Fibroblast of mammary gland (primary cell): ENCODE results near the gene MYOG.
A peak's percentile ranks its signal among the peaks of the same experiment; 100 is the strongest.

Source experiments
- DNase-seq: peaks from one replicate; pipeline ENCODE4 v3.0.0-alpha.2; 2010; ENCODE audit warnings: low read depth
- H3K4me3 ChIP-seq: 2 replicates; pipeline ENCODE4 v1.5.1; 2011; ENCODE audit warnings: low read depth, mild to moderate bottlenecking, low read length, moderate library complexity; ENCODE audit not compliant: control insufficient read depth
- TF ChIP-seq, protein P1 (sequence below): conservative IDR thresholded peaks from 2 replicates; pipeline ENCODE4 v1.5.1; 2011; ENCODE audit warnings: low read depth, low read length, inconsistent platforms; ENCODE audit not compliant: control insufficient read depth, insufficient read depth

Gene MYOG

DNA sequence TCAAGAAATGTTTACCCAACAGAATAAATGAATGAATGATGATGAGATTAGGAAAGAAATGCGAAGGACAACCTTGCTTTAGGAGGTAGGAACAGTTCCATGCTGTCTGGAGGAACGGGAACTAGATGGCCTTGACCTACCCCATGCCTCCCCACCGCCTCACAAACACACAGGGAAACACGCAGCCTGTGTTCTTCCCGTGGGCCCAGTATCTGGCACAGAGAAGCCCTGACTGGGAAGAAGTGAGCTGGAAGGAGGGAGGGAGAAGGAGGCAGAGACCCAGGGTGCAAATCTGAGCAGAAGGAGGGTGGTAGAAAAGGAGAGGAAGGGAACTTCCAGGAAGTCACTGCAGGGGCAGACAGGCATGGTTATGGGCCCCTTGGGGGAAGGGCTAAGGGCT lies 38.2 kb upstream of the MYOG start:
- DNase-seq, result no peak
- TF ChIP-seq, protein P1, sequence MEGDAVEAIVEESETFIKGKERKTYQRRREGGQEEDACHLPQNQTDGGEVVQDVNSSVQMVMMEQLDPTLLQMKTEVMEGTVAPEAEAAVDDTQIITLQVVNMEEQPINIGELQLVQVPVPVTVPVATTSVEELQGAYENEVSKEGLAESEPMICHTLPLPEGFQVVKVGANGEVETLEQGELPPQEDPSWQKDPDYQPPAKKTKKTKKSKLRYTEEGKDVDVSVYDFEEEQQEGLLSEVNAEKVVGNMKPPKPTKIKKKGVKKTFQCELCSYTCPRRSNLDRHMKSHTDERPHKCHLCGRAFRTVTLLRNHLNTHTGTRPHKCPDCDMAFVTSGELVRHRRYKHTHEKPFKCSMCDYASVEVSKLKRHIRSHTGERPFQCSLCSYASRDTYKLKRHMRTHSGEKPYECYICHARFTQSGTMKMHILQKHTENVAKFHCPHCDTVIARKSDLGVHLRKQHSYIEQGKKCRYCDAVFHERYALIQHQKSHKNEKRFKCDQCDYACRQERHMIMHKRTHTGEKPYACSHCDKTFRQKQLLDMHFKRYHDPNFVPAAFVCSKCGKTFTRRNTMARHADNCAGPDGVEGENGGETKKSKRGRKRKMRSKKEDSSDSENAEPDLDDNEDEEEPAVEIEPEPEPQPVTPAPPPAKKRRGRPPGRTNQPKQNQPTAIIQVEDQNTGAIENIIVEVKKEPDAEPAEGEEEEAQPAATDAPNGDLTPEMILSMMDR, result no peak

DNA sequence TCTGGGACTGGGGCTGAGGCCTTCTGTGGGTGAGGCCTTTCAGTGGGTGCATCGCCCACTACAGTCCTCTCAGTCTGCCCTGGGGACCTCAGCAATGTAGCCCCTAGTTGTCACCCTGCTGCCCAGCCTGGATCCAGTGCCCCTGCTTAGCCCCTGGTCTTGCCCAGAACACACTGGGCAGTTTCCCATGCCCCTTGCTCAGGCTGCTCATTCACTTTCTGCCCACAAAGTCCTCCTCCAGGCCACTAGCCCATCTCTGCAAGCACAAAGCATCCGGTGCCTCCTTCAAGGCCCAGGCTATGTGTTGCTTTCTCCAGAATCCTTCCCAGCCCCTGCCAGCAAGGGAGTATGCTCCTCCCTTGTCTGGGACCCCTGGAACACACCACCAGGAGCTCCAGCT lies 36.3 kb upstream of the MYOG start:
- DNase-seq, result no peak
- TF ChIP-seq, protein P1, result no peak
- H3K4me3 ChIP-seq, result no peak overlapping the region

More for the DNA sequence above, 38.2 kb upstream of the MYOG start:
- H3K4me3 ChIP-seq, result no peak overlapping the region

DNA sequence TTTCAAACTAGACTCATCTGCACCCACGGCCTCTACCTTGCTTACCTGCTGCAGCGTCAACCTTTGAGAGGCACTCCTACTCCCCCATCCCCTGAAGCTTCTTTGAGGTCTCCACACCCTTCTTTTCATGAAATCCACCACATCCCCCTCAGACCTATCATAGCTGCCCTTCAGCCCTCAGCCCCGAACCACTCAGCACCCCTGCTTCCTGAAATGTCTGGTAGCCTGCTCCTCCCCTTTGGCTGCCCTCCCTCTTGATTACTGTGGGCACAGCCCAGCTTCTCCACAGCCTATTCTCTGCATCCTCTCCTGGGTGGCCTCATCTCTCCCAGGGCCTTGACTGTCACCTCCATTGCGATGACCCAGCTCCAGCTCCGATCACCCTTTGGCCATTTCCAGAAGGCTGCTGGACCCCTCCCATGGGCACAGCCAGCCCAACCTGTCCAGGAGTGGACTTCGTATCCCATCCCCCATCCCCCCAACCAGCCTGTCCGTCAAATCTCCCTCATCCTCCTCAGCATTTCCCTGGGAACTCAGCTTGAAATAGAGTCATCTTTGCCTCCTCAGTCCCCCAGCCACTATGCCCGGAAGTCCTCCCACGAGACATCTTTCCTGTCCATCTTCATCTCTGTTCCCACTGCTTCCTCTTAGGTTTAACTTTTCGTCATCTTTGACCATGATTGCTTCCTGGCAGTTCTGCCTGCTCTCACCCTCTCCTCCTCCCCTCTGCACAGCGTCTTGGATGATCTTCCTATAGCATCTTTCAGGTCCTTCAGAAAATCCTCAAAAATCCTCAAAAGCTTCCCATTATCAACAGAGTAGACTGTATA lies 35.6 kb upstream of the MYOG start:
- H3K4me3 ChIP-seq, result no peak overlapping the region
- TF ChIP-seq, protein P1, result no peak
- DNase-seq, result no peak

DNA sequence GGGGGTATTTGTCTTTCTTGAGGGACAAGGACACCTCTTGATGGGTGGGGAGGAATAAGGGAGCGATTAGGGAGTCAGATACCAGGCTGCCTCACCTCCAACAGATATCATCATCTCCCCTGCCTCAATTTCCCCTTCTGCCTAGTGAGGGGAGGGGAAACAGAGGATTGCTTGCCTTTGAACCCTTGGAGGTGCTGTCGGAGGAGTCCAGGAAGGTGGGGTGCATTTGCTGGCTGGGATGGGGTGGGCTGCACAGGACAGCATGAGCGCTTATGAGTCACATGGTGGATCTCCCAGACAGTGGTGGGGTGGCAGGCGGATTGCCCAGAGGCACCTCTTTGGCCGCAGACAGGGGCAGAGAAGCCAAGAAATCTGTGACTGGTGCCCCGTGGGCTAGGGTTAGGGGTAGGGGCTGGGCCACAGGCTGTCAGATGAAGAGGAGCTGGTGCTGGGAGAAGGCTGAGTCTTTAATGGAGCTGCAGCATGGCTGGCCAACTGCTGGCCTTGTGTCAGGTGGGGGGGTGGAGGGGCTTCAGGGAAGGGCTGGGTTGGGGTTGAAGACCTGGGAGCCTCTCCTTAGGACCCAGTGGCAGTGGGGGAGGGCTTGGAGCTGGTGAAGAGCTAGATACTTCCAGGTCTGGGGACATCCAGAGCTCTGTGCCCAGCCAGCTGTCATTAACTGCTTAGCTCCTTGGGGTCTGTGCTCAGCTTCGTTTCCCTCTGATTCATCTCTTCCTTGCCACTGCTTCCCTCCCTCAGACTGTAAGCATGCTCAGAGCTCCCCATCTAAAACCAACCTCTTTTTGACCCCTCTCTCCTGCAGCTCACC lies 34.7 kb upstream of the MYOG start:
- no peak for DNase-seq
- H3K4me3 ChIP-seq, result no peak overlapping the region
- TF ChIP-seq, protein P1, result no peak

DNA sequence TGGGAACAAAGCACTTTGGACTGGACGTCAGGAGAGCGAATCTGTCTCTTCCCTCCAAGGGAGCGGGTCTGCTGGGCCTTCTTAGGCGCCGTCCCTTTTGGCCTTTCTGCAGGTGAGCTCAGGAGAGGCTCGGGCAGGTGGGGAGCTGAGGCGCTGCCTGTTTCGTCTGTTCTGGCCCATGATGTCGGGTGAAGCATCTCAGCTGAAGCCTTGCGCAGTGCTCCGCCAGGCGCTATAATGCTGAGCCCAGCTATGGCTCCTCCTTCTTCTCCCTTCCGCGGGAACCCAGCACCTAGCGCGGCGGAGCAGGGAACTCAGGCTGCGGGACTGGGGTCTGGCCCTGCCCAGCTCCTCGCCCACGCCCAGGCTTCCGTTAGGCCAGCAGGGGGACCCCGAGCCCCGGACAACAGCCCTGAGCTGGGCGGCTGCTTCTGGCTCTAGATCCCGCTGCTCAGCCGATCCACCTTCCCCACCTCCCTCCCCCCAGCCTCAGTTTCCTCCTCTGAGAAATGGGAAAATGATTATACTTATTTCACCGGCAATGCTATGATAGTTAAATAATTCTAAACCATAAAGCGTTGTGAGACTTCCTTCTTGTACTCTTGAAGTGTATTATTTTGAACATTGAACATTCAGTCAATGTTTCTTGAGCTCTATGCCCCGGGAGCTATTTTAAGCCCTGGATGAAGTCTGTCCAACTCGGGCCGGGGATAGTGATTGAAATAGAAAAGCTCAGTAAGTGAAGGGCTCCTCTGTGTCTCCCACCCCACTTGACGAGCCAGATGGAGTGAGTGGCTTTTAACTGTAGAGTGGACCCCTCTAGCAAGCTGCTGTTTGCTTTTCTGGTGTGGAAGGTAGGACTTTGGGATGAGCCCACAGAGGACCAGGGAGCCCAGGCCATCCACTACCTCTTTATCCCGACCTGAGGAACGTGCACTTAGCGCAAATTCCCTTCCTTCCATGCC lies 32.1 kb upstream of the MYOG start:
- peak; percentile 45 for DNase-seq
- H3K4me3 ChIP-seq, result no peak overlapping the region
- TF ChIP-seq, protein P1, result peak; percentile 60

DNA sequence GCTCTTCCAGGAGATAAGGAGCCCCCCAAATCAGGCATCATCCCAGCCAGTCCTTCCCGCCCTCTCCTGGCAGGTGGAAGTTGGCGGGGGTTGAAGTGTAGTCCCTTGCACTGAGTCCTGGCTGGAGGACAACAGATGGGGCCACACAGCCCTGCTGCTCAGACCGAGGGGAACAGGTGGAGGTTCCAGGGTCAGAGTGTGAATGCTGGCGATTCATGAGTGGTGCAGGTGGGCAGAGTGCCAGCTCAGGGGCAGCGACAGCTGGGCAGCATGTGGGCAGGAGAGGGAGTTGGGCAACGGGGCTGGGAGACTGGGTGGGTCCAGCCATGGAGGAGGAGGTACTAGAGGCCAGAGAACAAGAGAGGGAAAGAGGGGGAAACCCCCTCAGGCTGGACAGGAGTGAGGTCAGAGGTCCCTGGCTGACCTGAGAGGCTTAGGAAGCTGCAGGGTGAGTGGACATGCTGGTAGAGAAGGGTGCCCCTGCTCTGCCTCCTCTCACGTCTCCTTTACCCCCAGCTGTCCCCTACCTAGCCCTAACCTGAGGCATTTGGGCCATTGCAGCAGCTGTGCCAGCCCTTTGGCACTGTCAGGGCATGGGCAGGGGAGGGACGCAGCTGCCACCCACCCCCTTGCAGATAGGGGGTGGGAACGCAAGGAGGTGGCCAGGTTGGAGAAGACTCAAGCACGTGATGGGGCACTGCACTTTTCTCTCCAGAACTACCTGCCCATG lies 30.4 kb upstream of the MYOG start:
- TF ChIP-seq, protein P1, result no peak
- no peak for DNase-seq
- no peak overlapping the region for H3K4me3 ChIP-seq
